ENCODE data around the gene XYLT1.

XYLT1 gene

GRCh38 chr16:17296431-17296830, 174.3 kb downstream of the XYLT1 start:
- no peak overlapping the region for H3K4me3 ChIP-seq (ENCODE audit: low read depth, low read length)
- TF ChIP-seq, protein P1, sequence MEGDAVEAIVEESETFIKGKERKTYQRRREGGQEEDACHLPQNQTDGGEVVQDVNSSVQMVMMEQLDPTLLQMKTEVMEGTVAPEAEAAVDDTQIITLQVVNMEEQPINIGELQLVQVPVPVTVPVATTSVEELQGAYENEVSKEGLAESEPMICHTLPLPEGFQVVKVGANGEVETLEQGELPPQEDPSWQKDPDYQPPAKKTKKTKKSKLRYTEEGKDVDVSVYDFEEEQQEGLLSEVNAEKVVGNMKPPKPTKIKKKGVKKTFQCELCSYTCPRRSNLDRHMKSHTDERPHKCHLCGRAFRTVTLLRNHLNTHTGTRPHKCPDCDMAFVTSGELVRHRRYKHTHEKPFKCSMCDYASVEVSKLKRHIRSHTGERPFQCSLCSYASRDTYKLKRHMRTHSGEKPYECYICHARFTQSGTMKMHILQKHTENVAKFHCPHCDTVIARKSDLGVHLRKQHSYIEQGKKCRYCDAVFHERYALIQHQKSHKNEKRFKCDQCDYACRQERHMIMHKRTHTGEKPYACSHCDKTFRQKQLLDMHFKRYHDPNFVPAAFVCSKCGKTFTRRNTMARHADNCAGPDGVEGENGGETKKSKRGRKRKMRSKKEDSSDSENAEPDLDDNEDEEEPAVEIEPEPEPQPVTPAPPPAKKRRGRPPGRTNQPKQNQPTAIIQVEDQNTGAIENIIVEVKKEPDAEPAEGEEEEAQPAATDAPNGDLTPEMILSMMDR (IDR thresholded peaks at IDR 0.05; ENCODE audit: low read depth, low read length): no peak
- DNase-seq (ENCODE audit: low read depth, low spot score): no peak
- in situ Hi-C loops (cut with HindIII; ENCODE audit: low sequenced_read_pairs): no loop called here

GRCh38 chr16:17295948-17296347, 174.8 kb downstream of the XYLT1 start:
- DNase-seq (ENCODE audit: low read depth, low spot score): no peak
- in situ Hi-C loops (cut with HindIII; ENCODE audit: low sequenced_read_pairs): no loop called here
- TF ChIP-seq, protein P1 (IDR thresholded peaks at IDR 0.05; ENCODE audit: low read depth, low read length): no peak
- H3K4me3 ChIP-seq (ENCODE audit: low read depth, low read length): no peak overlapping the region

DNA sequence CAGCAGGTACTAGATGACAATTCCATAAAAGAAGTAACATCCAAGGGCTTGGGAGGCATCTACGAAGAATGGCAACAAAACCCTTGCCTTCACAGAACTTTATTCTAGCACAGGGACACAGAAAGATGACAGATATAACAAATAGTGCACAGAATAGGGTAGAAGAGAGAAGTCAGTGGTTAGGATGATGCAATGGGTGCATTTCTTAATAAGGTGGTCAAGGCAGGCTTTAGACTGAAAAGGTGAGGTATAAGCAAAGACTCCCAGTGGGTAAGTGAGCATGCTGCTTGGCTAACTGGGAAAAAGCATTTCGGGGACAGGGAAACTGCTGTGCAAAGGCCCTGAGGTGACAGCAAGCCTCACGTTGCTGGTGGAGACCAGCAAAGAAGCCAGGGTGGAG, 175.9 kb downstream of the XYLT1 start:
- in situ Hi-C loops (cut with HindIII; ENCODE audit: low sequenced_read_pairs): no loop called here
- H3K4me3 ChIP-seq (ENCODE audit: low read depth, low read length): no peak overlapping the region
- TF ChIP-seq, protein P1 (IDR thresholded peaks at IDR 0.05; ENCODE audit: low read depth, low read length): no peak
- no peak for DNase-seq (ENCODE audit: low read depth, low spot score)

- TF ChIP-seq, protein P1 (IDR thresholded peaks at IDR 0.05; ENCODE audit: low read depth, low read length): no peak
- DNase-seq (ENCODE audit: low read depth, low spot score): no peak
- no peak overlapping the region for H3K4me3 ChIP-seq (ENCODE audit: low read depth, low read length)
- in situ Hi-C loops (cut with HindIII; ENCODE audit: low sequenced_read_pairs): no loop called here
These were observed 176.8 kb downstream of the XYLT1 start for GRCh38 chr16:17293813-17294558.

- H3K4me3 ChIP-seq (ENCODE audit: low read depth, low read length): no peak overlapping the region
- no peak for DNase-seq (ENCODE audit: low read depth, low spot score)
- TF ChIP-seq, protein P1 (IDR thresholded peaks at IDR 0.05; ENCODE audit: low read depth, low read length): no peak
- in situ Hi-C loops (cut with HindIII; ENCODE audit: low sequenced_read_pairs): no loop called here
These were observed 179.5 kb downstream of the XYLT1 start for GRCh38 chr16:17291289-17291688.

DNA sequence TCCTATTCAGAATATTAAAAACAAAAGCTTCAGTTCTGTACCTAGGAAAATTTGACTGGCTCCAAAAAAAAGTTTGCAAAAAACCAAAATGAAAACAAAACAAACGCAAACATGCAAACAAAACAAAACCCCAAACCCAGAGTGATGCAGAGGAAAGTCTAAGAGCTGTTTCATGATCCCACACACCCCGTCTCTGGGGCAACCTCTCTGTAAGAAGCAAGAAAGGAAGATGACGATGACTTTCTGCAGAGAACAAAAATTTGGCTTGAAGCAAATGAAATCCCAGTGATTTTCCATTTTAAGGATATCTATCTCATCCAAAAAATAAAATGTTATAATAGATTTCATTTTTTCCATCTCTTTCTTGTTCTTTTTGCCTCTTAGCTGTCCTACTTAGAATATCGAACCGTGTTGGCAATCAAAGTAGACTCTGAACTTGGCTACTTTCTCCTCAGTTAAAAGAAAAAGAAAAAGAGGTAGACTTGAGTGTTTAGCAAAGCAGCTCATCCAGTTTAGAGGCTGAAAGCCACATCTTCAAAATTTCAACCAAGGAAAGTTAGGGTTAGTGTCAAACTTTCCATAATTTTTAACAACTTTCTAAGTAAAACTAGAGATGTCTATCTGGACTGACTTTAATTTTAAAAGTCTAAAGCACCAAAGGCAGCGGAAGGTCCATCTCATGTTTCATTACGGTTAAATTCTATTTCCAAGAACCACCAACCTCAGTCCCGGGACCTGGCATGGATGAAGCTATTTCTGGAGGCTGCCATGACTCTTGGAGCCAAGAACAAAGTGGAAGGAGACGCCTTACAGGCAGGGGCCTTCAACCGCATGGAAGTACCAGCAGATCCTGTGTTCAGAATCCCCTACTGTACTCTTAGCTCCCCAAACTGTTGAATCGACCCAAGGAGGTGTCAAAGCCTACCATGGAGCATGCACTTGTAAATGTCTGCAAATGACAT, 180.8 kb downstream of the XYLT1 start:
- H3K4me3 ChIP-seq (ENCODE audit: low read depth, low read length): no peak overlapping the region
- TF ChIP-seq, protein P1 (IDR thresholded peaks at IDR 0.05; ENCODE audit: low read depth, low read length): no peak
- in situ Hi-C loops (cut with HindIII; ENCODE audit: low sequenced_read_pairs): no loop called here
- no peak for DNase-seq (ENCODE audit: low read depth, low spot score)
